SW480 (cell line): ENCODE results near the gene HOXA3.

ENCODE experiments used
- DNase-seq: peaks from one replicate; pipeline ENCODE4 v3.0.0-alpha.2; 2016; ENCODE audit warnings: low spot score

Gene HOXA3

GRCh38 chr7:27166531-27167505, 14.4 kb upstream of the HOXA3 start:
- peak; percentile 77 for DNase-seq

GRCh38 chr7:27165996-27166530, 13.7 kb upstream of the HOXA3 start:
- DNase-seq, result peak; percentile 61

GRCh38 chr7:27165089-27165995, 13.0 kb upstream of the HOXA3 start, which contains the start of gene HOXA9:
Gene HOXA9, minus strand, starts transcription at chr7:27165537. Its CDS starts 80 bp downstream, at chr7:27165457.
- peak; percentile 98 for DNase-seq

DNA sequence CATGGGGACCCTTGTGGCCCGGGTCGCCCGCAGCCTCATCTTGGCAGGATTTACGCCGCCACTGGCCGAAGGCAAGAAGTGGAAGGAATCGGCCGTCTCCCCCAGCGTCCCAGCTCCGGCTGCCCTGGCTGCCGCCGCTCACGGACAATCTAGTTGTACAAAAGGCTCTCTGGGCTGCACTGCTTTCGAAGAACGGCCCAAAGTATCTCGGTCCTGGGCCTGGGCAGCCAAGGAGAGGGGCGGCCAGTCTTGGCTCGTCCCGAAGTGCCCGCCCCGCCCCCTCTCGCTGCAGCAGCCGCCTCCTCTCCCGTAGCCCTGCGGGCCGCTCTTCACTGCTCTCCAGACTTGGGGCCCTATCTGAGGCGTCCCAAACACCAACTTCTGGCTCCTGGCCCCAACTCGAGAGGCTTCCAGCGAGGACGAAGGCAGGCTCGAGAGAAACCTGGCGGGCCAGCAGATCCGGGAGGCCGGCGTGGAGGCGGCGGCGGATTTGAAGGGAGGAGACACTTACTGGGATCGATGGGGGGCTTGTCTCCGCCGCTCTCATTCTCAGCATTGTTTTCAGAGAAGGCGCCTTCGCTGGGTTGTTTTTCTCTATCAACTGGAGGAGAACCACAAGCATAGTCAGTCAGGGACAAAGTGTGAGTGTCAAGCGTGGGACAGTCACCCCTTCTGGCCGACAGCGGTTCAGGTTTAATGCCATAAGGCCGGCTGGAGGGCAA, 12.1 kb upstream of the HOXA3 start:
- DNase-seq, result peak; percentile 54

GRCh38 chr7:27164045-27164366, 11.6 kb upstream of the HOXA3 start:
- peak; percentile 36 for DNase-seq

DNA sequence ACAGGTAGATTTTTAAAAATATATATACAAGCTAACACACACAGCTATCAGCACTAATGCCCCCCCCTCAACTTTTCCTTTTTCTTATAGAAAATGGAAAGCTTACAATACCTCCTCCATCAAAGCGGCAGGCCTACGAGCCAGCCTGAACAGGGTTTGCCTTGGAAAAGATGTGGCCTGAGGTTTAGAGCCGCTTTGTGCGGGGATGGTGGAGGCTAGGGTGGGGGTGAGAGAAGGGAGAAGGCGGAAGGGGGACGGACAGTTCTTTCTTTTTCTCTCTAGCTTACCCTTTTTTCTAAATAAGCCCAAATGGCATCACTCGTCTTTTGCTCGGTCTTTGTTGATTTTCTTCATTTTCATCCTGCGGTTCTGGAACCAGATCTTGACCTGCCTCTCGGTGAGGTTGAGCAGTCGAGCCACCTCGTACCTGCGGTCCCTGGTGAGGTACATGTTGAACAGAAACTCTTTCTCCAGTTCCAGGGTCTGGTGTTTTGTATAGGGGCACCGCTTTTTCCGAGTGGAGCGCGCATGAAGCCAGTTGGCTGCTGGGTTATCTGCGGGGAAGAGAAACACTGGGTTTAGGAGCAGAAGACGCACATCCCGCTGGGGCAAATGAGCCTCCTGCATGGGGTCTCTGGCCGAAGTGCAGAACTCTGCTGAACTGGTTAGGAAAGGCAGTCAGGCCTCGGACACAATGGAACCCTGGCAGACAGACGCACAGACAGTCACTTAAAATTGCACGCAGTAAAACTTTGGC, 11.1 kb upstream of the HOXA3 start:
- peak; percentile 17 for DNase-seq

DNA sequence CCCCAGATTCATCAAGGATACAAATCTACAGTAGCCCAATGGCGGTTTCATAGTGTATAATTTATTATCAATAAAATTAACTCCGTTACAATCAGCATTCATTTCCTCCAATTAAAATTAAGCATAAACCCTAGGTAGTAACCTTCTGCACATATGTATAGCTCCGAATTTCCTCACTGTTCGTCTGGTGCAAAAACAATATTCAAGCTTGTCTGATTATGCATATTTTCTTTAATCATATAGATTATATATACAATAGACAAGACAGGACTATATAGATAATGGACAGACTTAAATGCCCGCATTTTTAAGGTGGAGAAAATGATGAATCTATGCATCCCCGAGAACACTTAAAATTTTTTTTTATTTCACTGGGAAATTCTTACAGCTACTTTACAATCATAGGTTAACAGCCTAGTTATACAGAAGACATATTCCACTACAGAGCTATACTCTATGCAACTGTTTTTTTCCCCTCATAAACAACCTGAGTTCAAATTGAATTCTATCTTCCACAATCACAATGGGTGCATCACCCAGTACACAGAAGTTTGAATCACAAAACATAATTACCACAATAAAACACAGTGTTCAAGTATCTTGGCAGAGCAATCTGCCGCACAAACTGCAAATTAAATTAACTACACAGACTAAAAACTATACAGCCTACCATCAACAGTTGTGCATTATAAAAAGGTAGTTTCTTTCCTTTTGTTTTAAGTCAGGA, 10.3 kb upstream of the HOXA3 start:
- peak; percentile 46 for DNase-seq

- DNase-seq, result peak; percentile 54
Measured at GRCh38 chr7:27161721-27162560, 9.6 kb upstream of the HOXA3 start.

DNA sequence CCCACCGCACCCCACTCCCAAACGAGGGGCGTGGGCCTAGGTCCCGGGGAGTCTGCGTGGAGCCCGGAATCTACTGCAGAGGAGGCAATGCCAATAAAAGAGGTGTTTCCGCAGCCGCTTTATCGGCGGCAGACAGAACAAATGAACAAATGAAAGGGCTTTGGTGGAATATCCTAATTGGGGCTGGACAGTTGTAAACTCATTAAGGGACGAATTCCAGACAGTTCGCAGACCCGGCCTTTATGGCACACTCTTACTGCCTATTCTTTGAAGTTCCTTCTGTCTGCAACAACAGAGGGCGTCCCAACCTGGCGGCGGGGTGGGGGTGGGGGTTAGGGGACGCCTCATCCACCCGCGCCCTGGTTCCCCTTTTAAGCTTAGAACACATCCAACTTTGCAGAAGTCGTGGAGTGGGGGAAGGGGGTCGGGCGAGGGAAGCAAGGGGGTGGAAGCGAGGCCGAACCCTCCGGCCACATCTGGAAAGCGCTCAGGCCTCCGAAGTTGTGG, 8.9 kb upstream of the HOXA3 start:
- DNase-seq, result peak; percentile 79

DNA sequence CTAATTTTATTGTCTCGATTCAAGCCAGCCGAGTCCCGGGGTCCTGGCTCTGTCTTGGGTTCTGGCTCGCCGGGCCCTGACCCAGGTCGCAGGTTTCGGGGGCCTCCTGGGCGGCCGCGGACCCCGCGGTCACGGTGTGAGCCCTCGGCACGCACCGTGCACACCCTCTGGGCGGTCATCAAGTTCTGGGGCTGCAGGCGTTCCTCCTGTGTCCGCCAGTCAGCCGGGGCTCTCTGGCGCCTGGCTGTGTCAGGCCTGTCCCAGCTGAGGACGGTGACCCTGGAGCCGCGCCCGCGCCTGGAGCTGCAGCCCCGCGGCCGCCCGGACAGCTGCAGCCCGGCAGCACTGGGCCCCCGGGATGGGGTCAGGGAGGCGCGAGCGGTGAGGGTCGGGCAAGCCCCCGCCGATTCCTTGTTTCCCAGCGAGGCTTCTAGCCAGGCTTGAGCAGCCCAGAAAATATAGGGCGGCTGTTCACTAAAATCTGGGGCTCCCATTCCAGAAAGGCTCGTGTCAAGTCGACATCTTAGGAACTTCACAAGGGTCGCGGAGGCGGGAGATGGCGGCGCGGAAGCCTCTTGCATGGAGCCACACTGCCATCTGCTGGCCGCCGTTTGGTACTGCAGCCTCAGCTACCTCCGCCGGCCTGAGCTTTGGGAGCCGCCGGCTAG, 8.3 kb upstream of the HOXA3 start:
- DNase-seq, result peak; percentile 90

DNA sequence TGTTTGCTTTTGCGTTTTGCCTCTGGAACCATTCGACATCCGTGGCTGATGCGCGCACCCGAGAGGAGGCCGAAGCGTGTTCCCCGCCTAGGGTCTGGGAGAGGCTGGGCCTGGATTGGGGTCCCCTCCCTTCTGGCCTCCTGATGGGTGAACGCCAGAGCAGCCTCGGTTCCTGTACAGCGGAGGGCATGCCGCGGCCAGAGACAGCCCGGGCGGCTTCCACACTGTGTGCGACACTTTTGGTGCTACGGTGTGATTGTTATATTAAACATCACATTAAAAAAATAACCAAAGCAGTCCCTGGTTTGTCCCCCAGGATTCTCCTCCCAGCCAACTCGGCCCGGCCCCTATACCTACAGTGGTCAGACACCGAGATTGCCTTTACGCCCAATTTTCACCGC, 7.8 kb upstream of the HOXA3 start:
- no peak for DNase-seq

- peak; percentile 55 for DNase-seq
Measured at GRCh38 chr7:27159266-27160144, 7.1 kb upstream of the HOXA3 start.

DNA sequence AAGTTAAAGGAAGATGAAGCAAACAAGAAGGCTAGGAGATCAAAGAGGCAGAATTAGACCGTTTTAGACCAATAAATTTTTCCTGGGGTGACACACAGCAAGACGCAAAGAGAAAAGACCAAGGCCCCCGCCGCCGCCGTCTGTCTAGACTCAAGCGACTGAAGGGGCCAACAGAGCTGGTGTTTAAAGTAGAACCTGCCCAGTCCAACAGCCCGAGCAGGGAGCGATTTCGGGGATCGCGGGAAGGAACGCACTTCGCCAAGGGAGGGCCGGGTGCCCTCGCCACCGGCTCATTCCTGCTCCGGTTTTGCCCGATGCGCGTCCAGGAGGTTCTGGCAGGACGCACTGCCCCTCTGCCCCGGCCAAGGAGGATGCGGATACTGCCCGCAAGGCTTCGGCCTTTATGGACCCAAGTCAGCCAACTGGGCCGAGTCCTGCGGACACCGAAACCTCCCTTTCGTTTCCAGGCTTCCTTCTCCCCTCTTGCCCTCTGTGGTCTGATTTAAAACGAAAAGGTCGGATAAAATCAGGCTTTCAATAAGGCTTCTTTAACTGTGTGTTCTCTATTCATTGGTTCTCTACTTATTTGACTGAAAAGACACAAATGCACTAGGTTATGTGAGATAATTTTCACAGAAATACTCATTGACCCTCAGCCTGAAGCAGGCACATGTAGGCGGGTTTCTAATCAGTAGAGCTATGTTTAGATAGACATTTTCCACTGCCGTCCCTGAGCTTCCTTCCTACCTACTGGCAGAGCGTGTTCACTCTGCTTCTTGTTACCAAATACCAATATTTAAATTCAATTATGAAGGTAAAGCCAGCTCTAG, 6.3 kb upstream of the HOXA3 start:
- DNase-seq, result peak; percentile 68

- peak; percentile 58 for DNase-seq
Measured at GRCh38 chr7:27157702-27158431, 5.5 kb upstream of the HOXA3 start.

- peak; percentile 51 for DNase-seq
Measured at GRCh38 chr7:27156916-27157701, 4.7 kb upstream of the HOXA3 start.
